HEK293 (cell line): Measurements from ENCODE around the gene PINLYP.

Experiments
- EGR2 ChIP-seq: fragments of 450-650 bp; formaldehyde crosslinking; IDR thresholded peaks from 2 replicates; pipeline ENCODE4 v1.5.1; 2016; ENCODE audit warnings: low read depth, missing biosample characterization, missing genetic modification characterization
- GLIS2 ChIP-seq: fragments of 450-650 bp; formaldehyde crosslinking; IDR thresholded peaks from 2 replicates; pipeline ENCODE4 v1.5.1; 2016; ENCODE audit warnings: missing biosample characterization, missing genetic modification characterization
- TCF7L2 ChIP-seq: IDR thresholded peaks from 2 replicates; pipeline ENCODE4 v1.6.1; 2011; ENCODE audit warnings: low read depth, mild to moderate bottlenecking, inconsistent platforms, low read length, moderate library complexity, borderline replicate concordance
- YY1 ChIP-seq: fragments of 450-650 bp; formaldehyde crosslinking; IDR thresholded peaks from 2 replicates; pipeline ENCODE4 v1.5.1; 2018; ENCODE audit warnings: missing biosample characterization, missing genetic modification characterization
- YY2 ChIP-seq: fragments of 450-650 bp; formaldehyde crosslinking; IDR thresholded peaks from 2 replicates; pipeline ENCODE4 v1.5.1; 2016; ENCODE audit warnings: missing biosample characterization, missing genetic modification characterization
- ZBTB17 ChIP-seq: fragments of 450-650 bp; formaldehyde crosslinking; IDR thresholded peaks from 2 replicates; pipeline ENCODE4 v1.5.1; 2016; ENCODE audit warnings: missing biosample characterization, missing genetic modification characterization
- ZBTB20 ChIP-seq: fragments of 450-650 bp; formaldehyde crosslinking; IDR thresholded peaks from 2 replicates; pipeline ENCODE4 v1.5.1; 2016; ENCODE audit warnings: missing biosample characterization, missing genetic modification characterization
- ZBTB21 ChIP-seq: fragments of 450-650 bp; formaldehyde crosslinking; IDR thresholded peaks from 2 replicates; pipeline ENCODE4 v1.5.1; 2017; ENCODE audit warnings: missing biosample characterization, missing genetic modification characterization
- ZBTB48 ChIP-seq: fragments of 450-650 bp; formaldehyde crosslinking; IDR thresholded peaks from 2 replicates; pipeline ENCODE4 v1.5.1; 2016; ENCODE audit warnings: missing biosample characterization, missing genetic modification characterization
- ZFHX2 ChIP-seq: fragments of 450-650 bp; formaldehyde crosslinking; conservative IDR thresholded peaks from 2 replicates; pipeline ENCODE4 v1.5.1; 2016; ENCODE audit warnings: missing biosample characterization, missing genetic modification characterization
- ZNF114 ChIP-seq: fragments of 450-650 bp; formaldehyde crosslinking; IDR thresholded peaks from 2 replicates; pipeline ENCODE4 v1.5.0; 2017; ENCODE audit warnings: missing biosample characterization, missing genetic modification characterization
- ZNF146 ChIP-seq: fragments of 450-650 bp; formaldehyde crosslinking; IDR thresholded peaks from 2 replicates; pipeline ENCODE4 v1.5.1; 2016; ENCODE audit warnings: missing biosample characterization, missing genetic modification characterization
- ZNF394 ChIP-seq: fragments of 450-650 bp; formaldehyde crosslinking; IDR thresholded peaks from 2 replicates; pipeline ENCODE4 v1.5.1; 2016; ENCODE audit warnings: missing biosample characterization, missing genetic modification characterization, mild to moderate bottlenecking, moderate library complexity, borderline replicate concordance
- ZNF416 ChIP-seq: fragments of 450-650 bp; formaldehyde crosslinking; IDR thresholded peaks from 2 replicates; pipeline ENCODE4 v1.5.1; 2016; ENCODE audit warnings: missing biosample characterization, missing genetic modification characterization
- ZNF658 ChIP-seq: fragments of 450-650 bp; formaldehyde crosslinking; IDR thresholded peaks from 2 replicates; pipeline ENCODE4; 2016; ENCODE audit warnings: missing biosample characterization, missing genetic modification characterization
- ZNF660 ChIP-seq: fragments of 450-650 bp; IDR thresholded peaks from 2 replicates; pipeline ENCODE4 v1.5.1; 2018; ENCODE audit warnings: missing biosample characterization, mild to moderate bottlenecking, missing genetic modification characterization
- ZNF677 ChIP-seq: fragments of 450-650 bp; IDR thresholded peaks from 2 replicates; pipeline ENCODE4 v1.5.0; 2018; ENCODE audit warnings: missing biosample characterization, mild to moderate bottlenecking, missing genetic modification characterization, moderate library complexity
- ZNF701 ChIP-seq: fragments of 450-650 bp; formaldehyde crosslinking; IDR thresholded peaks from 2 replicates; pipeline ENCODE4 v1.5.1; 2016; ENCODE audit warnings: missing biosample characterization, missing genetic modification characterization
- ZNF776 ChIP-seq: fragments of 450-650 bp; formaldehyde crosslinking; IDR thresholded peaks from 2 replicates; pipeline ENCODE4 v1.5.0; 2017; ENCODE audit warnings: missing biosample characterization, missing genetic modification characterization, borderline replicate concordance
- TF ChIP-seq, protein P1 (sequence below): fragments of 450-650 bp; formaldehyde crosslinking; IDR thresholded peaks from 2 replicates; pipeline ENCODE4 v1.5.1; 2016; ENCODE audit warnings: missing biosample characterization, missing genetic modification characterization, borderline replicate concordance
- TF ChIP-seq, protein P2 (sequence below): fragments of 450-650 bp; formaldehyde crosslinking; IDR thresholded peaks from 2 replicates; pipeline ENCODE4 v1.5.1; 2016; ENCODE audit warnings: missing biosample characterization, missing genetic modification characterization, low read depth
- TF ChIP-seq, protein P3 (sequence below): fragments of 450-650 bp; formaldehyde crosslinking; IDR thresholded peaks from 2 replicates; pipeline ENCODE4 v1.5.1; 2017; ENCODE audit warnings: missing biosample characterization, missing genetic modification characterization
- TF ChIP-seq, protein P4 (sequence below): fragments of 450-650 bp; formaldehyde crosslinking; IDR thresholded peaks from 2 replicates; pipeline ENCODE4 v1.5.1; 2016; ENCODE audit warnings: missing biosample characterization, missing genetic modification characterization
- TF ChIP-seq, protein P5 (sequence below): fragments of 450-650 bp; formaldehyde crosslinking; IDR thresholded peaks from 2 replicates; pipeline ENCODE4 v1.5.0; 2017; ENCODE audit warnings: missing biosample characterization, missing genetic modification characterization, borderline replicate concordance
- TF ChIP-seq, protein P6 (sequence below): fragments of 450-650 bp; IDR thresholded peaks from 2 replicates; pipeline ENCODE4 v1.5.1; 2018; ENCODE audit warnings: missing biosample characterization, mild to moderate bottlenecking, missing genetic modification characterization

The PINLYP gene

DNA sequence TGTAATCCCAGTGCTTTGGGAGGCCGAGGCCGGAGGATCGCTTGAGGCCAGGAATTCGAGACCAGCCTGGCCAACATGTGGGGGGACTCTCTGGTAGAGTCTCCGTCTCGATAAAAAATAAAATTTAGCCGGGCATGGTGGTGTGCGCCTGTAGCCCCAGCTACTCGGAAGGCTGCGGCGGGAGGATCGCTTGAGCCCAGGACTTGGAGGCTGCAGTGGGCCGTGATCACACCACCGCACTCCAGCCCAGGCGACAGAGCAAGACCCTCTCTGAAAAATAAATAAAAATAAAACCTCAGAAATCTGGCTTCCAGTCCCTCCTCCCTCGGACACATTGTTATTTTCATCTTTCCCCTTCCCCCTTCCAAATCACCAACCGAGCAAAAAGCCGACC is 20.0 kb downstream of the PINLYP start (continued):
- TF ChIP-seq GLIS2 (tag by site-specific recombination) (no peak), ZNF677 (tag by site-specific recombination) (no peak), YY1 (tag by site-specific recombination) (no peak), YY2 (tag by site-specific recombination) (no peak), TCF7L2 (no peak), ZBTB48 (no peak; the same call in 1 of the 2 replicates), ZBTB21 (tag by site-specific recombination) (no peak), ZNF776 (tag by site-specific recombination) (no peak), ZBTB20 (tag by site-specific recombination) (no peak), ZNF114 (tag by site-specific recombination) (no peak), ZNF660 (tag by site-specific recombination) (peak; percentile 68; the same call in 1 of the 2 replicates), ZBTB17 (tag by site-specific recombination) (no peak; the same call in 1 of the 2 replicates), EGR2 (tag by site-specific recombination) (no peak), ZFHX2 (0 out of 2 replicates have a peak, but pooled peaks have one; percentile 8), ZNF146 (no peak), ZNF416 (tag by site-specific recombination) (no peak), ZNF394 (tag by site-specific recombination) (no peak; the same call in 1 of the 2 replicates), ZNF701 (no peak), ZNF658 (no peak)
- TF ChIP-seq, protein P1, sequence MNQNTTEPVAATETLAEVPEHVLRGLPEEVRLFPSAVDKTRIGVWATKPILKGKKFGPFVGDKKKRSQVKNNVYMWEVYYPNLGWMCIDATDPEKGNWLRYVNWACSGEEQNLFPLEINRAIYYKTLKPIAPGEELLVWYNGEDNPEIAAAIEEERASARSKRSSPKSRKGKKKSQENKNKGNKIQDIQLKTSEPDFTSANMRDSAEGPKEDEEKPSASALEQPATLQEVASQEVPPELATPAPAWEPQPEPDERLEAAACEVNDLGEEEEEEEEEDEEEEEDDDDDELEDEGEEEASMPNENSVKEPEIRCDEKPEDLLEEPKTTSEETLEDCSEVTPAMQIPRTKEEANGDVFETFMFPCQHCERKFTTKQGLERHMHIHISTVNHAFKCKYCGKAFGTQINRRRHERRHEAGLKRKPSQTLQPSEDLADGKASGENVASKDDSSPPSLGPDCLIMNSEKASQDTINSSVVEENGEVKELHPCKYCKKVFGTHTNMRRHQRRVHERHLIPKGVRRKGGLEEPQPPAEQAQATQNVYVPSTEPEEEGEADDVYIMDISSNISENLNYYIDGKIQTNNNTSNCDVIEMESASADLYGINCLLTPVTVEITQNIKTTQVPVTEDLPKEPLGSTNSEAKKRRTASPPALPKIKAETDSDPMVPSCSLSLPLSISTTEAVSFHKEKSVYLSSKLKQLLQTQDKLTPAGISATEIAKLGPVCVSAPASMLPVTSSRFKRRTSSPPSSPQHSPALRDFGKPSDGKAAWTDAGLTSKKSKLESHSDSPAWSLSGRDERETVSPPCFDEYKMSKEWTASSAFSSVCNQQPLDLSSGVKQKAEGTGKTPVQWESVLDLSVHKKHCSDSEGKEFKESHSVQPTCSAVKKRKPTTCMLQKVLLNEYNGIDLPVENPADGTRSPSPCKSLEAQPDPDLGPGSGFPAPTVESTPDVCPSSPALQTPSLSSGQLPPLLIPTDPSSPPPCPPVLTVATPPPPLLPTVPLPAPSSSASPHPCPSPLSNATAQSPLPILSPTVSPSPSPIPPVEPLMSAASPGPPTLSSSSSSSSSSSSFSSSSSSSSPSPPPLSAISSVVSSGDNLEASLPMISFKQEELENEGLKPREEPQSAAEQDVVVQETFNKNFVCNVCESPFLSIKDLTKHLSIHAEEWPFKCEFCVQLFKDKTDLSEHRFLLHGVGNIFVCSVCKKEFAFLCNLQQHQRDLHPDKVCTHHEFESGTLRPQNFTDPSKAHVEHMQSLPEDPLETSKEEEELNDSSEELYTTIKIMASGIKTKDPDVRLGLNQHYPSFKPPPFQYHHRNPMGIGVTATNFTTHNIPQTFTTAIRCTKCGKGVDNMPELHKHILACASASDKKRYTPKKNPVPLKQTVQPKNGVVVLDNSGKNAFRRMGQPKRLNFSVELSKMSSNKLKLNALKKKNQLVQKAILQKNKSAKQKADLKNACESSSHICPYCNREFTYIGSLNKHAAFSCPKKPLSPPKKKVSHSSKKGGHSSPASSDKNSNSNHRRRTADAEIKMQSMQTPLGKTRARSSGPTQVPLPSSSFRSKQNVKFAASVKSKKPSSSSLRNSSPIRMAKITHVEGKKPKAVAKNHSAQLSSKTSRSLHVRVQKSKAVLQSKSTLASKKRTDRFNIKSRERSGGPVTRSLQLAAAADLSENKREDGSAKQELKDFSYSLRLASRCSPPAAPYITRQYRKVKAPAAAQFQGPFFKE (tag by site-specific recombination) = no peak
- TF ChIP-seq, protein P2, sequence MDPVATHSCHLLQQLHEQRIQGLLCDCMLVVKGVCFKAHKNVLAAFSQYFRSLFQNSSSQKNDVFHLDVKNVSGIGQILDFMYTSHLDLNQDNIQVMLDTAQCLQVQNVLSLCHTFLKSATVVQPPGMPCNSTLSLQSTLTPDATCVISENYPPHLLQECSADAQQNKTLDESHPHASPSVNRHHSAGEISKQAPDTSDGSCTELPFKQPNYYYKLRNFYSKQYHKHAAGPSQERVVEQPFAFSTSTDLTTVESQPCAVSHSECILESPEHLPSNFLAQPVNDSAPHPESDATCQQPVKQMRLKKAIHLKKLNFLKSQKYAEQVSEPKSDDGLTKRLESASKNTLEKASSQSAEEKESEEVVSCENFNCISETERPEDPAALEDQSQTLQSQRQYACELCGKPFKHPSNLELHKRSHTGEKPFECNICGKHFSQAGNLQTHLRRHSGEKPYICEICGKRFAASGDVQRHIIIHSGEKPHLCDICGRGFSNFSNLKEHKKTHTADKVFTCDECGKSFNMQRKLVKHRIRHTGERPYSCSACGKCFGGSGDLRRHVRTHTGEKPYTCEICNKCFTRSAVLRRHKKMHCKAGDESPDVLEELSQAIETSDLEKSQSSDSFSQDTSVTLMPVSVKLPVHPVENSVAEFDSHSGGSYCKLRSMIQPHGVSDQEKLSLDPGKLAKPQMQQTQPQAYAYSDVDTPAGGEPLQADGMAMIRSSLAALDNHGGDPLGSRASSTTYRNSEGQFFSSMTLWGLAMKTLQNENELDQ = no peak
- TF ChIP-seq, protein P3, sequence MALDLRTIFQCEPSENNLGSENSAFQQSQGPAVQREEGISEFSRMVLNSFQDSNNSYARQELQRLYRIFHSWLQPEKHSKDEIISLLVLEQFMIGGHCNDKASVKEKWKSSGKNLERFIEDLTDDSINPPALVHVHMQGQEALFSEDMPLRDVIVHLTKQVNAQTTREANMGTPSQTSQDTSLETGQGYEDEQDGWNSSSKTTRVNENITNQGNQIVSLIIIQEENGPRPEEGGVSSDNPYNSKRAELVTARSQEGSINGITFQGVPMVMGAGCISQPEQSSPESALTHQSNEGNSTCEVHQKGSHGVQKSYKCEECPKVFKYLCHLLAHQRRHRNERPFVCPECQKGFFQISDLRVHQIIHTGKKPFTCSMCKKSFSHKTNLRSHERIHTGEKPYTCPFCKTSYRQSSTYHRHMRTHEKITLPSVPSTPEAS (tag by site-specific recombination) = peak; percentile 31; the same call in 1 of the 2 replicates
- TF ChIP-seq, protein P4, sequence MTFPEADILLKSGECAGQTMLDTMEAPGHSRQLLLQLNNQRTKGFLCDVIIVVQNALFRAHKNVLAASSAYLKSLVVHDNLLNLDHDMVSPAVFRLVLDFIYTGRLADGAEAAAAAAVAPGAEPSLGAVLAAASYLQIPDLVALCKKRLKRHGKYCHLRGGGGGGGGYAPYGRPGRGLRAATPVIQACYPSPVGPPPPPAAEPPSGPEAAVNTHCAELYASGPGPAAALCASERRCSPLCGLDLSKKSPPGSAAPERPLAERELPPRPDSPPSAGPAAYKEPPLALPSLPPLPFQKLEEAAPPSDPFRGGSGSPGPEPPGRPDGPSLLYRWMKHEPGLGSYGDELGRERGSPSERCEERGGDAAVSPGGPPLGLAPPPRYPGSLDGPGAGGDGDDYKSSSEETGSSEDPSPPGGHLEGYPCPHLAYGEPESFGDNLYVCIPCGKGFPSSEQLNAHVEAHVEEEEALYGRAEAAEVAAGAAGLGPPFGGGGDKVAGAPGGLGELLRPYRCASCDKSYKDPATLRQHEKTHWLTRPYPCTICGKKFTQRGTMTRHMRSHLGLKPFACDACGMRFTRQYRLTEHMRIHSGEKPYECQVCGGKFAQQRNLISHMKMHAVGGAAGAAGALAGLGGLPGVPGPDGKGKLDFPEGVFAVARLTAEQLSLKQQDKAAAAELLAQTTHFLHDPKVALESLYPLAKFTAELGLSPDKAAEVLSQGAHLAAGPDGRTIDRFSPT (tag by site-specific recombination) = no peak
- TF ChIP-seq, protein P5, sequence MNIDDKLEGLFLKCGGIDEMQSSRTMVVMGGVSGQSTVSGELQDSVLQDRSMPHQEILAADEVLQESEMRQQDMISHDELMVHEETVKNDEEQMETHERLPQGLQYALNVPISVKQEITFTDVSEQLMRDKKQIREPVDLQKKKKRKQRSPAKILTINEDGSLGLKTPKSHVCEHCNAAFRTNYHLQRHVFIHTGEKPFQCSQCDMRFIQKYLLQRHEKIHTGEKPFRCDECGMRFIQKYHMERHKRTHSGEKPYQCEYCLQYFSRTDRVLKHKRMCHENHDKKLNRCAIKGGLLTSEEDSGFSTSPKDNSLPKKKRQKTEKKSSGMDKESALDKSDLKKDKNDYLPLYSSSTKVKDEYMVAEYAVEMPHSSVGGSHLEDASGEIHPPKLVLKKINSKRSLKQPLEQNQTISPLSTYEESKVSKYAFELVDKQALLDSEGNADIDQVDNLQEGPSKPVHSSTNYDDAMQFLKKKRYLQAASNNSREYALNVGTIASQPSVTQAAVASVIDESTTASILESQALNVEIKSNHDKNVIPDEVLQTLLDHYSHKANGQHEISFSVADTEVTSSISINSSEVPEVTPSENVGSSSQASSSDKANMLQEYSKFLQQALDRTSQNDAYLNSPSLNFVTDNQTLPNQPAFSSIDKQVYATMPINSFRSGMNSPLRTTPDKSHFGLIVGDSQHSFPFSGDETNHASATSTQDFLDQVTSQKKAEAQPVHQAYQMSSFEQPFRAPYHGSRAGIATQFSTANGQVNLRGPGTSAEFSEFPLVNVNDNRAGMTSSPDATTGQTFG = no peak
- TF ChIP-seq, protein P6, sequence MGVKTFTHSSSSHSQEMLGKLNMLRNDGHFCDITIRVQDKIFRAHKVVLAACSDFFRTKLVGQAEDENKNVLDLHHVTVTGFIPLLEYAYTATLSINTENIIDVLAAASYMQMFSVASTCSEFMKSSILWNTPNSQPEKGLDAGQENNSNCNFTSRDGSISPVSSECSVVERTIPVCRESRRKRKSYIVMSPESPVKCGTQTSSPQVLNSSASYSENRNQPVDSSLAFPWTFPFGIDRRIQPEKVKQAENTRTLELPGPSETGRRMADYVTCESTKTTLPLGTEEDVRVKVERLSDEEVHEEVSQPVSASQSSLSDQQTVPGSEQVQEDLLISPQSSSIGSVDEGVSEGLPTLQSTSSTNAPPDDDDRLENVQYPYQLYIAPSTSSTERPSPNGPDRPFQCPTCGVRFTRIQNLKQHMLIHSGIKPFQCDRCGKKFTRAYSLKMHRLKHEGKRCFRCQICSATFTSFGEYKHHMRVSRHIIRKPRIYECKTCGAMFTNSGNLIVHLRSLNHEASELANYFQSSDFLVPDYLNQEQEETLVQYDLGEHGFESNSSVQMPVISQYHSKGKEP (tag by site-specific recombination) = peak; percentile 67; the same call in 1 of the 2 replicates
